Ramos (cell line): ENCODE measurements around the gene PAQR3.

Source experiments
- in situ Hi-C: fragments of 300-500 bp; cut with MboI; formaldehyde crosslinking; loops from one replicate; pipeline ENCODE4 v1.14.3; 2022; ENCODE audit warnings: low sequenced_read_pairs; ENCODE audit not compliant: unreplicated experiment

The PAQR3 gene

DNA sequence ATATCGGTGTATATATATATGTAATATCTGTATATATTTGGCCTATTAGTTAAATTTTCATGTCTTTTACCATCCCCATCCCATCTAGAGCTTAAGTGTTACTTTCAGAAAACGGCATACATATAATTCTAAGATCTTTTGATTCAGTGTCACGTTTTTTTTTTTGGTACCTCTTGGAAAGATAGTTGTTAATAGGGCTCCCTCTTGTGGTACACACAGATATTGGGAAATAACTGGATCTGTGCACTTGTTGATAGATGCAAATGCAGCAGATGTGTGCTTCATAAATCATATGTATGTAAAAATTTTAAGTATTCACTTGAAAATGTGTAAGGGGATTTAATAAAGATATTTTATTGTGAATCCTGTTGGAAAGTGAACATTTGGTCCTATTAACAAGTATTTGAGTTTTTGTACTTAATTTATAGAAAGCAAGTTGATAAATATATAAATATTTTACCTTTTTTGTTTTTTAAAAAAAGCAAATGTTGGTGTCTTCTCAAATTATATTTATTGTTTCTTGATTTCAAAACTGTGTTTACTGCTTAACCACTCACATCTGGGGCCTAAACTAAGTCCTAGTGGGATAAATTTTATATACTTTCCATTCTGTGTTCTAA, 74.7 kb downstream of the PAQR3 start:
- in situ Hi-C loops = loop anchor here (5.0 kb wide), 1 partner anchor 252 kb away; no protein-coding TSS in a partner anchor

- in situ Hi-C loops = no loop called here
Measured at GRCh38 chr4:78863991-78864390, 75.2 kb downstream of the PAQR3 start.

DNA sequence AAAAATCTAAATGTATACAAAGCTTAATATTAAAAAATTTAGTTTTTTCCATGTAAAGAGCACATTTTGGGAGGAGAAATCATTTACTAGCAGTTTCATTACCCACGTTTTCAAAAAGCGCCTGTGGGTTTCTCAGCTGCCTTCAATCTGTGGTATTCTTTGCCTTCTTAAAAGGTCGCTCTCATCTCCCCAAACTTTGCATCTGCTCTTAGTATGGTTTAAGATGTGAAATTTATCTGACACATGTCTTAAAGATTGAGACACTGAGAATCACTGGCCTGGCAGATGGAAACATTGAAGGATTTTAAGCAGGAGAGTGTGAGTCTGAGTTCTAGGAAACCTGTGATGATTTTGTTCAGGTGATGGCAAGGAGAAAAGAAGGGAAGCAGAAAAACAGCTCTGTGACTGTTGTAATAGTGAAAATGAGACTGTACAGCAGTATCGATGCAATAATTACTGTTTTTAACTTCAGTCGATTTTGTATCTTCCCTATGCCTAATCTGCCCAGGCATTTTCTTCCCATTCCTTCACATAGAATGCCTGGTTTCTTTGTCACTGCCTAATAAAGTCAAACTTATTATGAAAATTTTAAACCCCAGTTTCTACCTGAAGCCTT, 75.9 kb downstream of the PAQR3 start:
- in situ Hi-C loops = no loop called here

DNA sequence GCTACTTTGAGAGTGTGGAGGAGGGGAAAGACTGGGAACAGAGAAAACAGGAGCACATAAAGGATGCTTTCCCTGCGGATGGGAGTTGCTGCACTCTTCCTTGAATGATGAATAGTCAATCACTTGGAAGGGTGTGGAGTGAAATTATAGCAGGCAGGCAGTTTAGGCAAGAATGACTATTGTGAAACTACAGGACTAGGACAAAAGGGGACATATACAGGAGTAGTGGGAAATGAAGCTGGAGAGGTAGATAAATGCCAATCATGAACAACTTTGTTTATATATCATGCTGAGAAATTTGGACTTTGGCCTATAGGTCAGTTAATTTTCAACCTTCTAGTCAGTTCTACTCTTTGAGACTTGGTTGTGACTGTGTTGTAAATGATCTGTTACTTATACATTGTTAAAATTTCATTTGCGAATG, 76.9 kb downstream of the PAQR3 start:
- in situ Hi-C loops = no loop called here
